ENCODE measurements around the gene IQCM. TPM values are rescaled to one million over a fixed set of nuclear protein-coding genes. Genes with fewer than 3 reads are reported as not detected.

IQCM gene
- polyA plus RNA-seq, 3 donors = not detected

- Mint-ChIP-seq H3K9me3 (peaks cover 0 to 8% (median 4%) of the 10 kb centered on the region in 7 donors), H3K27ac (no peak overlapping the region), H3K36me3 (no peaks in the 10 kb centered on the region), H3K27me3 (ENCODE audit: low read depth in 3 of 3) (no peaks in the 10 kb centered on the region), H3K4me3 (no peak overlapping the region), H3K4me1 (no peaks in the 10 kb centered on the region)
- Histone ChIP-seq H3K27ac (ENCODE audit: low read depth in 1 of 2, low read length in 2 of 2) (no peak overlapping the region), H3K4me1 (ENCODE audit: control insufficient read depth in 1 of 2, insufficient read depth in 2 of 2, low read length in 2 of 2) (no peaks in the 10 kb centered on the region), H3K27me3 (ENCODE audit: control insufficient read depth in 2 of 2, insufficient read depth in 2 of 2, low read length in 2 of 2) (no peaks in the 10 kb centered on the region), H3K4me2 (replicated peaks; ENCODE audit: extremely low read depth, low read length, poor library complexity, severe bottlenecking) (no peak overlapping the region), H3K9me3 (replicated peaks in 1 of 2; ENCODE audit: control insufficient read depth in 1 of 2, insufficient read depth in 1 of 2, low read length in 2 of 2) (peaks cover 2 to 5% of the 10 kb centered on the region in 2 donors), H2AFZ (ENCODE audit: insufficient read depth, low read depth, low read length, poor library complexity, severe bottlenecking) (no peak overlapping the region), H3K36me3 (replicated peaks in 1 of 2; ENCODE audit: control insufficient read depth in 1 of 2, insufficient read depth in 2 of 2, low read length in 2 of 2) (no peaks in the 10 kb centered on the region), H3K9ac (ENCODE audit: insufficient read depth, low read length, poor library complexity, severe bottlenecking) (no peak overlapping the region), H4K20me1 (ENCODE audit: insufficient read depth, low read length) (no peaks in the 10 kb centered on the region), H3K79me2 (ENCODE audit: insufficient read depth, low read length) (no peaks in the 10 kb centered on the region), H3K4me3 (replicated peaks in 1 of 3; ENCODE audit: low read depth in 2 of 3, low read length in 3 of 3) (no peak overlapping the region)
- DNase-seq = no peak
- no peak for TF ChIP-seq CTCF (IDR thresholded peaks at IDR 0.05)
- intact Hi-C loops (cut with micrococcal nuclease) = no loop called here
Observed at GRCh38 chr4:149552601-149553000, 263.0 kb downstream of the IQCM start.

GRCh38 chr4:149549911-149550310 is 265.7 kb downstream of the IQCM start:
- no peak overlapping the region for H3K4me3 Mint-ChIP-seq
- Histone ChIP-seq H3K4me3 (replicated peaks in 1 of 3; ENCODE audit: low read depth in 2 of 3, low read length in 3 of 3) (no peak overlapping the region), H3K79me2 (ENCODE audit: insufficient read depth, low read length) (no peaks in the 10 kb centered on the region), H4K20me1 (ENCODE audit: insufficient read depth, low read length) (no peaks in the 10 kb centered on the region), H3K9ac (ENCODE audit: insufficient read depth, low read length, poor library complexity, severe bottlenecking) (no peak overlapping the region), H3K9me3 (replicated peaks in 1 of 2; ENCODE audit: control insufficient read depth in 1 of 2, insufficient read depth in 1 of 2, low read length in 2 of 2) (no peaks in the 10 kb centered on the region), H3K36me3 (replicated peaks in 1 of 2; ENCODE audit: control insufficient read depth in 1 of 2, insufficient read depth in 2 of 2, low read length in 2 of 2) (no peaks in the 10 kb centered on the region), H2AFZ (ENCODE audit: insufficient read depth, low read depth, low read length, poor library complexity, severe bottlenecking) (no peak overlapping the region), H3K4me1 (ENCODE audit: control insufficient read depth in 1 of 2, insufficient read depth in 2 of 2, low read length in 2 of 2) (no peaks in the 10 kb centered on the region), H3K4me2 (replicated peaks; ENCODE audit: extremely low read depth, low read length, poor library complexity, severe bottlenecking) (no peak overlapping the region), H3K27me3 (ENCODE audit: control insufficient read depth in 2 of 2, insufficient read depth in 2 of 2, low read length in 2 of 2) (no peaks in the 10 kb centered on the region), H3K27ac (ENCODE audit: low read depth in 1 of 2, low read length in 2 of 2) (no peak overlapping the region)
- DNase-seq = no peak
- peaks cover 0 to 11% (median 7%) of the 10 kb centered on the region in 7 donors for H3K9me3 Mint-ChIP-seq
- H3K27ac Mint-ChIP-seq = no peak overlapping the region
- H3K4me1 Mint-ChIP-seq = no peaks in the 10 kb centered on the region
- H3K27me3 Mint-ChIP-seq (ENCODE audit: low read depth in 3 of 3) = no peaks in the 10 kb centered on the region
- H3K36me3 Mint-ChIP-seq = no peaks in the 10 kb centered on the region
- TF ChIP-seq CTCF (IDR thresholded peaks at IDR 0.05) = no peak
- intact Hi-C loops (cut with micrococcal nuclease) = no loop called here

Measured in CD14-positive monocyte (primary cell).